Cardiac muscle cell (in vitro differentiated cells and primary cell): ENCODE results near the gene EXOC6. TPM values are rescaled to one million over a fixed set of nuclear protein-coding genes. Genes with fewer than 3 reads are reported as not detected.

ENCODE experiments used
- DNase-seq, 2 donors: peaks; one replicate each; pipeline versions ENCODE4 v3.0.0 to v3.0.0-alpha.2; 2010 to 2017; ENCODE audit warnings: low read depth in 1 of 2, low spot score in 1 of 2
- H3K27ac ChIP-seq: fragments of 200-600 bp; sonication (generic); 2 replicates; pipeline ENCODE4 v1.5.1; 2016
- H3K27me3 ChIP-seq: fragments of 200-600 bp; sonication (generic); 2 replicates; pipeline ENCODE4 v1.6.0; 2016; ENCODE audit warnings: control low read depth
- H3K36me3 ChIP-seq: fragments of 200-600 bp; sonication (generic); 2 replicates; pipeline ENCODE4 v1.5.1; 2016; ENCODE audit warnings: control low read depth
- H3K4me1 ChIP-seq: fragments of 200-600 bp; sonication (generic); 2 replicates; pipeline ENCODE4 v1.8.1; 2017; ENCODE audit warnings: low read depth, mild to moderate bottlenecking, mixed run types
- H3K4me3 ChIP-seq: fragments of 200-600 bp; sonication (generic); 2 replicates; pipeline ENCODE4 v1.5.1; 2016; ENCODE audit warnings: mild to moderate bottlenecking
- H3K9me3 ChIP-seq: fragments of 200-600 bp; sonication (generic); 2 replicates; pipeline ENCODE4 v1.5.1; 2017; ENCODE audit warnings: low read depth, mild to moderate bottlenecking, control low read depth
- CTCF ChIP-seq: IDR thresholded peaks from 2 replicates; pipeline ENCODE4 v1.5.1; 2012; ENCODE audit warnings: low read depth, mild to moderate bottlenecking, low read length
- polyA plus RNA-seq: library from polyadenylated mRNA; unstranded; fragments of >200 nt; fragmentation: Nextera tagmentation; extraction: Ambion mirVana; gene quantifications from 2 replicates; pipeline ENCODE4 v1.2.1, GENCODE V29; 2016
- total RNA-seq: library from RNA; depleted of rRNA; stranded (reverse); fragments of >200 nt; gene quantifications from 2 replicates; pipeline ENCODE4 v1.2.3, GENCODE V29; 2016

The EXOC6 gene
- total and polyA plus RNA-seq, 2 experiments from 2014 or later, result 5.7 to 6.3 TPM

GRCh38 chr10:92849576-92850090, 1.3 kb downstream of the EXOC6 start:
- Histone ChIP-seq H3K36me3 (no peaks in the 10 kb centered on the region), H3K9me3 (no peaks in the 10 kb centered on the region), H3K4me1 (no peaks in the 10 kb centered on the region), H3K27me3 (peaks cover 14% of the 10 kb centered on the region), H3K4me3 (peak overlapping the region; percentile 94), H3K27ac (no peak overlapping the region)
- TF ChIP-seq CTCF, result no peak
- no peak for DNase-seq

GRCh38 chr10:92850185-92850584, 1.9 kb downstream of the EXOC6 start:
- no peaks in the 10 kb centered on the region for H3K36me3 ChIP-seq
- H3K4me1 ChIP-seq, result no peaks in the 10 kb centered on the region
- H3K27ac ChIP-seq, result no peak overlapping the region
- peaks cover 14% of the 10 kb centered on the region for H3K27me3 ChIP-seq
- no peaks in the 10 kb centered on the region for H3K9me3 ChIP-seq
- TF ChIP-seq CTCF, result no peak
- DNase-seq, result no peak
- no peak overlapping the region for H3K4me3 ChIP-seq

- no peaks in the 10 kb centered on the region for H3K36me3 ChIP-seq
- no peak for DNase-seq
- no peak overlapping the region for H3K4me3 ChIP-seq
- H3K27ac ChIP-seq, result no peak overlapping the region
- H3K4me1 ChIP-seq, result no peaks in the 10 kb centered on the region
- peaks cover 14% of the 10 kb centered on the region for H3K27me3 ChIP-seq
- no peak for TF ChIP-seq CTCF
- no peaks in the 10 kb centered on the region for H3K9me3 ChIP-seq
These were observed 2.7 kb downstream of the EXOC6 start for GRCh38 chr10:92851003-92851402.

- Histone ChIP-seq H3K27ac (no peak overlapping the region), H3K36me3 (no peaks in the 10 kb centered on the region), H3K4me1 (no peaks in the 10 kb centered on the region), H3K4me3 (no peak overlapping the region), H3K27me3 (no peaks in the 10 kb centered on the region), H3K9me3 (no peaks in the 10 kb centered on the region)
- TF ChIP-seq CTCF, result no peak
- DNase-seq, result no peak
These were observed 7.2 kb downstream of the EXOC6 start for GRCh38 chr10:92855560-92855959.

- no peaks in the 10 kb centered on the region for H3K4me1 ChIP-seq
- no peaks in the 10 kb centered on the region for H3K9me3 ChIP-seq
- H3K4me3 ChIP-seq, result no peak overlapping the region
- no peak for DNase-seq
- no peaks in the 10 kb centered on the region for H3K27me3 ChIP-seq
- no peak overlapping the region for H3K27ac ChIP-seq
- H3K36me3 ChIP-seq, result no peaks in the 10 kb centered on the region
- TF ChIP-seq CTCF, result no peak
These were observed 9.7 kb downstream of the EXOC6 start for GRCh38 chr10:92857904-92858514.
